OCI-LY3 (cell line): ENCODE results near the gene AKAP8L.

Source experiments
- H2AFZ ChIP-seq: fragments of 200-600, 300-600 bp; shearing (Covaris generic); 2 replicates; pipeline ENCODE4 v1.6.0; 2014; ENCODE audit warnings: antibody characterized with exemption, low read depth, low read length
- H3K27ac ChIP-seq: fragments of 200-600, 300-600 bp; sonication (generic); 2 replicates; pipeline ENCODE4 v1.5.1; 2014; ENCODE audit warnings: mild to moderate bottlenecking, low read length, moderate library complexity, mixed read lengths
- H3K27me3 ChIP-seq: fragments of 200-600, 300-600 bp; sonication (generic); 2 replicates; pipeline ENCODE4 v1.6.1; 2014; ENCODE audit warnings: low read depth, low read length, mixed read lengths
- H3K36me3 ChIP-seq: fragments of 200-600, 300-600 bp; sonication (generic); replicated peaks from 2 replicates; pipeline ENCODE3; 2014; ENCODE audit warnings: low read depth, low read length, mixed read lengths
- H3K4me1 ChIP-seq: fragments of 300-600, 200-600 bp; sonication (generic); 2 replicates; pipeline ENCODE4 v1.6.1; 2014; ENCODE audit warnings: low read length, mixed read lengths
- H3K4me2 ChIP-seq: fragments of 200-600, 300-600 bp; sonication (generic); 2 replicates; pipeline ENCODE4 v1.6.1; 2014; ENCODE audit warnings: low read length, mixed read lengths
- H3K4me3 ChIP-seq: fragments of 300-600, 200-600 bp; sonication (generic); 2 replicates; pipeline ENCODE4 v1.5.1; 2014; ENCODE audit warnings: antibody characterized with exemption, mild to moderate bottlenecking, low read length, moderate library complexity
- H3K79me2 ChIP-seq: fragments of 300-600, 200-600 bp; shearing (Covaris generic); 2 replicates; pipeline ENCODE4 v1.6.1; 2014; ENCODE audit warnings: mild to moderate bottlenecking, low read length, mixed read lengths
- H3K9ac ChIP-seq: fragments of 300-600, 200-600 bp; shearing (Covaris generic); 2 replicates; pipeline ENCODE4 v1.6.0; 2014; ENCODE audit warnings: mild to moderate bottlenecking, low read length, moderate library complexity
- H3K9me3 ChIP-seq: fragments of 200-600, 300-600 bp; shearing (Covaris generic); 2 replicates; pipeline ENCODE4 v1.6.1; 2014; ENCODE audit warnings: low read length, mixed read lengths; ENCODE audit not compliant: insufficient read depth
- H4K20me1 ChIP-seq: fragments of 200-600, 300-600 bp; sonication (generic); 2 replicates; pipeline ENCODE4 v1.6.1; 2016; ENCODE audit warnings: low read length, mixed read lengths; ENCODE audit not compliant: insufficient read depth
- CTCF ChIP-seq: fragments of 200-600, 300-600 bp; sonication (generic); IDR thresholded peaks from 2 replicates; pipeline ENCODE4 v1.5.1; 2014; ENCODE audit warnings: antibody characterized with exemption, low read length, low read depth
- EZH2phosphoT487 ChIP-seq: fragments of 200-600 bp; shearing (Covaris generic); IDR thresholded peaks from 2 replicates; pipeline ENCODE4 v1.6.1; 2018; ENCODE audit warnings: antibody characterized with exemption, mixed run types, low read depth

The AKAP8L gene

GRCh38 chr19:15373644-15374043, 45.1 kb downstream of the AKAP8L start:
- TF ChIP-seq CTCF (no peak), EZH2phosphoT487 (no peak)
- H3K27ac ChIP-seq = no peak overlapping the region
- no peak overlapping the region for H2AFZ ChIP-seq
- H3K36me3 ChIP-seq = peaks cover 60% of the 10 kb centered on the region
- H4K20me1 ChIP-seq = peaks cover 47% of the 10 kb centered on the region
- no peaks in the 10 kb centered on the region for H3K9me3 ChIP-seq
- no peak overlapping the region for H3K4me2 ChIP-seq
- H3K9ac ChIP-seq = no peak overlapping the region
- H3K27me3 ChIP-seq = no peaks in the 10 kb centered on the region
- H3K4me3 ChIP-seq = no peak overlapping the region
- H3K4me1 ChIP-seq = peaks cover 12% of the 10 kb centered on the region
- peaks cover 75% of the 10 kb centered on the region for H3K79me2 ChIP-seq

- peaks cover 68% of the 10 kb centered on the region for H3K36me3 ChIP-seq
- H3K4me3 ChIP-seq = no peak overlapping the region
- H3K27ac ChIP-seq = no peak overlapping the region
- peaks cover 68% of the 10 kb centered on the region for H3K79me2 ChIP-seq
- no peak overlapping the region for H2AFZ ChIP-seq
- peaks cover 43% of the 10 kb centered on the region for H4K20me1 ChIP-seq
- no peak for TF ChIP-seq EZH2phosphoT487
- TF ChIP-seq CTCF = no peak
- H3K27me3 ChIP-seq = no peaks in the 10 kb centered on the region
- H3K4me1 ChIP-seq = peaks cover 12% of the 10 kb centered on the region
- H3K4me2 ChIP-seq = no peak overlapping the region
- no peak overlapping the region for H3K9ac ChIP-seq
- no peaks in the 10 kb centered on the region for H3K9me3 ChIP-seq
Measured at GRCh38 chr19:15372891-15373301, 45.9 kb downstream of the AKAP8L start.

- no peaks in the 10 kb centered on the region for H3K9me3 ChIP-seq
- H2AFZ ChIP-seq = no peak overlapping the region
- peaks cover 72% of the 10 kb centered on the region for H3K36me3 ChIP-seq
- H3K4me1 ChIP-seq = peaks cover 8% of the 10 kb centered on the region
- H3K4me2 ChIP-seq = no peak overlapping the region
- H3K27ac ChIP-seq = no peak overlapping the region
- TF ChIP-seq EZH2phosphoT487 (no peak), CTCF (no peak)
- H3K9ac ChIP-seq = no peak overlapping the region
- H3K27me3 ChIP-seq = no peaks in the 10 kb centered on the region
- H3K79me2 ChIP-seq = peaks cover 63% of the 10 kb centered on the region
- peaks cover 39% of the 10 kb centered on the region for H4K20me1 ChIP-seq
- H3K4me3 ChIP-seq = no peak overlapping the region
Measured at GRCh38 chr19:15372470-15372869, 46.3 kb downstream of the AKAP8L start.

GRCh38 chr19:15371786-15372380, 46.9 kb downstream of the AKAP8L start:
- TF ChIP-seq EZH2phosphoT487 = no peak
- TF ChIP-seq CTCF = no peak
- H2AFZ ChIP-seq = no peak overlapping the region
- no peak overlapping the region for H3K4me2 ChIP-seq
- no peak overlapping the region for H3K4me3 ChIP-seq
- H3K27me3 ChIP-seq = no peaks in the 10 kb centered on the region
- peaks cover 3% of the 10 kb centered on the region for H3K4me1 ChIP-seq
- peaks cover 58% of the 10 kb centered on the region for H3K79me2 ChIP-seq
- no peaks in the 10 kb centered on the region for H3K9me3 ChIP-seq
- H3K36me3 ChIP-seq = peaks cover 72% of the 10 kb centered on the region
- peaks cover 35% of the 10 kb centered on the region for H4K20me1 ChIP-seq
- no peak overlapping the region for H3K27ac ChIP-seq
- no peak overlapping the region for H3K9ac ChIP-seq
